DOHH2 (cell line): ENCODE results near the gene SDCCAG8.

Experiments
- H3F3A ChIP-seq: fragments of 200-600 bp; sonication (generic), shearing (Covaris generic); 2 replicates; pipeline ENCODE4 v1.6.0; 2016; ENCODE audit warnings: antibody characterized with exemption, mild to moderate bottlenecking; ENCODE audit not compliant: control insufficient read depth, insufficient read depth
- H3K27ac ChIP-seq: fragments of 200-600 bp; sonication (generic); 2 replicates; pipeline ENCODE4 v1.5.1; 2014; ENCODE audit warnings: low read depth, mild to moderate bottlenecking, low read length, moderate library complexity
- H3K27me3 ChIP-seq: fragments of 200-600 bp; sonication (generic); 2 replicates; pipeline ENCODE4 v1.6.1; 2014; ENCODE audit warnings: mild to moderate bottlenecking, low read length, mixed read lengths; ENCODE audit not compliant: control insufficient read depth
- H3K36me3 ChIP-seq: fragments of 200-600 bp; sonication (generic); 2 replicates; pipeline ENCODE4 v1.6.1; 2014; ENCODE audit warnings: mild to moderate bottlenecking, low read length, moderate library complexity, mixed read lengths; ENCODE audit not compliant: control insufficient read depth
- H3K4me1 ChIP-seq: fragments of 200-600 bp; sonication (generic); 2 replicates; pipeline ENCODE4 v1.6.1; 2014; ENCODE audit warnings: mild to moderate bottlenecking, low read length, mixed read lengths; ENCODE audit not compliant: control insufficient read depth
- H3K4me2 ChIP-seq: fragments of 200-600 bp; sonication (generic); 2 replicates; pipeline ENCODE4 v1.6.0; 2014; ENCODE audit warnings: mild to moderate bottlenecking, low read length, moderate library complexity
- H3K4me3 ChIP-seq: fragments of 200-600 bp; sonication (generic); 2 replicates; pipeline ENCODE4 v1.5.1; 2014; ENCODE audit warnings: mild to moderate bottlenecking, low read length, mixed read lengths
- H3K79me2 ChIP-seq: fragments of 200-600 bp; sonication (generic); 2 replicates; pipeline ENCODE4 v1.6.1; 2014; ENCODE audit warnings: mild to moderate bottlenecking, low read length, mixed read lengths; ENCODE audit not compliant: control insufficient read depth
- H3K9me2 ChIP-seq: fragments of 200-600 bp; sonication (generic); replicated peaks from 2 replicates; pipeline ENCODE4 v1.6.1; 2014; ENCODE audit warnings: mild to moderate bottlenecking, low read length, mixed read lengths; ENCODE audit not compliant: control insufficient read depth
- H3K9me3 ChIP-seq: fragments of 200-600 bp; sonication (generic); 2 replicates; pipeline ENCODE4 v1.6.1; 2014; ENCODE audit warnings: antibody characterized with exemption, low read length, mixed read lengths; ENCODE audit not compliant: control insufficient read depth, insufficient read depth
- H4K20me1 ChIP-seq: fragments of 200-600 bp; sonication (generic); 2 replicates; pipeline ENCODE4 v1.6.0; 2014; ENCODE audit warnings: low read depth, mild to moderate bottlenecking, antibody characterized with exemption, low read length, moderate library complexity; ENCODE audit not compliant: control insufficient read depth, insufficient read depth
- CTCF ChIP-seq: fragments of 200-600 bp; sonication (generic); IDR thresholded peaks from one replicate; pipeline ENCODE4 v1.5.1; 2014; ENCODE audit warnings: antibody characterized with exemption, mild to moderate bottlenecking, low read depth, low read length; ENCODE audit not compliant: poor library complexity, severe bottlenecking
- EZH2phosphoT487 ChIP-seq: fragments of 200-600 bp; sonication (generic); IDR thresholded peaks from 2 replicates; pipeline ENCODE4 v1.6.1; 2017; ENCODE audit warnings: borderline replicate concordance, mild to moderate bottlenecking, antibody characterized with exemption, low read length, moderate library complexity, mixed read lengths

The SDCCAG8 gene

GRCh38 chr1:243433737-243434370 is 178.0 kb downstream of the SDCCAG8 start:
- Histone ChIP-seq H3K79me2 (no peaks in the 10 kb centered on the region), H3K27me3 (no peaks in the 10 kb centered on the region), H3K36me3 (no peaks in the 10 kb centered on the region), H4K20me1 (no peaks in the 10 kb centered on the region), H3K4me3 (no peak overlapping the region), H3K9me2 (no peaks in the 10 kb centered on the region), H3K9me3 (no peaks in the 10 kb centered on the region), H3K27ac (no peak overlapping the region), H3K4me1 (no peaks in the 10 kb centered on the region), H3F3A (no peaks in the 10 kb centered on the region), H3K4me2 (no peak overlapping the region)
- TF ChIP-seq EZH2phosphoT487 (no peak), CTCF (no peak)

GRCh38 chr1:243434594-243434993 is 178.8 kb downstream of the SDCCAG8 start:
- H3K4me2 ChIP-seq: no peak overlapping the region
- H3K79me2 ChIP-seq: no peaks in the 10 kb centered on the region
- no peak overlapping the region for H3K4me3 ChIP-seq
- H3K27me3 ChIP-seq: no peaks in the 10 kb centered on the region
- H3K4me1 ChIP-seq: no peaks in the 10 kb centered on the region
- no peaks in the 10 kb centered on the region for H4K20me1 ChIP-seq
- H3K9me3 ChIP-seq: no peaks in the 10 kb centered on the region
- H3K27ac ChIP-seq: no peak overlapping the region
- TF ChIP-seq CTCF (no peak), EZH2phosphoT487 (no peak)
- no peaks in the 10 kb centered on the region for H3K36me3 ChIP-seq
- no peaks in the 10 kb centered on the region for H3F3A ChIP-seq
- no peaks in the 10 kb centered on the region for H3K9me2 ChIP-seq

- Histone ChIP-seq H4K20me1 (no peaks in the 10 kb centered on the region), H3K9me3 (no peaks in the 10 kb centered on the region), H3K79me2 (no peaks in the 10 kb centered on the region), H3F3A (no peaks in the 10 kb centered on the region), H3K27me3 (no peaks in the 10 kb centered on the region), H3K36me3 (no peaks in the 10 kb centered on the region), H3K4me1 (no peaks in the 10 kb centered on the region), H3K4me2 (no peak overlapping the region), H3K9me2 (no peaks in the 10 kb centered on the region), H3K4me3 (no peak overlapping the region), H3K27ac (no peak overlapping the region)
- no peak for TF ChIP-seq CTCF
- no peak for TF ChIP-seq EZH2phosphoT487
Observed at GRCh38 chr1:243435836-243436235, 180.0 kb downstream of the SDCCAG8 start.
